Epithelial cell of proximal tubule (primary cell): Measurements from ENCODE around the gene PRKCB. TPM values are rescaled to one million over a fixed set of nuclear protein-coding genes. Genes with fewer than 3 reads are reported as not detected.
"Not testable (repeated sequence)": the region's sequence is repeated elsewhere in the genome, so short reads cannot be mapped to it uniquely, and the experiment has no call there.

Experiments used
- DNase-seq: peaks from one replicate; pipeline ENCODE4 v3.0.0-alpha.2; 2011; ENCODE audit warnings: low read depth
- H3K4me3 ChIP-seq: 2 replicates; pipeline ENCODE4 v1.5.1; 2011; ENCODE audit warnings: low read depth, mild to moderate bottlenecking, low read length
- CTCF ChIP-seq: conservative IDR thresholded peaks from 2 replicates; pipeline ENCODE4 v1.5.1; 2012; ENCODE audit warnings: low read depth, mild to moderate bottlenecking, low read length
- total RNA-seq: library from RNA; depleted of rRNA; stranded (reverse); fragments of >200 nt; gene quantifications from 2 replicates; pipeline ENCODE4 v1.2.3, GENCODE V29; 2015

PRKCB gene
- total RNA-seq, 1 donor from 2014 or later: not detected

GRCh38 chr16:24091125-24091524 is 255.3 kb downstream of the PRKCB start:
- DNase-seq: no peak
- no peak for TF ChIP-seq CTCF
- no peak overlapping the region for H3K4me3 ChIP-seq

GRCh38 chr16:24093049-24093448 is 257.3 kb downstream of the PRKCB start:
- no peak for TF ChIP-seq CTCF
- no peak overlapping the region for H3K4me3 ChIP-seq
- DNase-seq: no peak

- no peak for DNase-seq
- no peak for TF ChIP-seq CTCF
These were observed 258.9 kb downstream of the PRKCB start for GRCh38 chr16:24094660-24095059.

GRCh38 chr16:24098896-24099295 is 263.1 kb downstream of the PRKCB start:
- TF ChIP-seq CTCF: no peak
- no peak overlapping the region for H3K4me3 ChIP-seq
- no peak for DNase-seq

More at GRCh38 chr16:24094660-24095059, 258.9 kb downstream of the PRKCB start:
- no peak overlapping the region for H3K4me3 ChIP-seq

- no peak for TF ChIP-seq CTCF
- no peak overlapping the region for H3K4me3 ChIP-seq
- no peak for DNase-seq
These were observed 265.6 kb downstream of the PRKCB start for GRCh38 chr16:24101431-24101830.

GRCh38 chr16:24102209-24102660 is 266.5 kb downstream of the PRKCB start:
- no peak for DNase-seq
- TF ChIP-seq CTCF: no peak
- H3K4me3 ChIP-seq: no peak overlapping the region

- not testable (repeated sequence) for DNase-seq, H3K4me3 ChIP-seq
These were observed 269.7 kb downstream of the PRKCB start for GRCh38 chr16:24105471-24105870.

- DNase-seq: not testable (repeated sequence)
These were observed 272.3 kb downstream of the PRKCB start for GRCh38 chr16:24108090-24108489.

More at GRCh38 chr16:24108090-24108489, 272.3 kb downstream of the PRKCB start:
- H3K4me3 ChIP-seq: not testable (repeated sequence)
